Measurements from ENCODE around the gene SLC8B1. TPM values are rescaled to one million over a fixed set of nuclear protein-coding genes. Genes with fewer than 3 reads are reported as not detected.

The SLC8B1 gene
- total and polyA plus RNA-seq, 2 donors from 2014 or later, result 18.6 to 61.5 TPM

DNA sequence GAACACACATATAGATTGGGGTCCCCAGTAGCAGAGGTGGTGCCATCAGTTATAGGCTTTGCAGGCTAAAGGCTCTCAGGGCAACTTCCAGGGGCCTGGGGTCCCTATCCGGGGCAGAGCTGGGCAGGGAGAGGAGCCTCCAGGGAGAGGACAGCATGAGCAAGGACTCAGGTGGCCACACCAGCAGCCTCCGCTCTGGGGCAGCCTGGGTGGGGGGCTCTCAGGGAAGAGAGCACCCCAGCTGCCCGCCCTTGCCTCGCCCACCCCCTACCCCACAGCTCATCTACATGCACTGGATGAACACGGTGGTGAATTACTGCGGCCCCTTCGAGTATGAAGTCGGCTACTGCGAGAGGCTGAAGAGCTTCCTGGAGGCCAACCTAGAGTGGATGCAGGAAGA is 37.5 kb upstream of the SLC8B1 start:
- FAIRE-seq, result no peak

GRCh38 chr12:113371808-113372207 is 36.9 kb upstream of the SLC8B1 start:
- no peak overlapping the region for H3K9ac ChIP-seq (ENCODE audit: low read length in 3 of 3)
- DNase-seq (no peak), FAIRE-seq (no peak)
- H3K27me3 ChIP-seq (ENCODE audit: control insufficient read depth, insufficient read depth, low read length), result no peaks in the 10 kb centered on the region
- H3K4me3 ChIP-seq (ENCODE audit: low read length in 3 of 3), result no peak overlapping the region
- no peaks in the 10 kb centered on the region for H3K4me1 ChIP-seq (ENCODE audit: control insufficient read depth in 2 of 3, insufficient read depth in 2 of 3, low read depth in 1 of 3, low read length in 3 of 3)
- TF ChIP-seq CTCF (IDR thresholded peaks at IDR 0.05; ENCODE audit: borderline replicate concordance, extremely low read depth, insufficient read depth), result no peak
- intact Hi-C loops (cut with DNase I), result no loop called here
- H3K9me3 ChIP-seq (ENCODE audit: control insufficient read depth in 2 of 3, insufficient read depth in 1 of 3, low read length in 3 of 3), result no peaks in the 10 kb centered on the region
- no peak overlapping the region for H3K27ac ChIP-seq (ENCODE audit: low read depth in 2 of 2, low read length in 2 of 2)
- H3K36me3 ChIP-seq (ENCODE audit: control insufficient read depth in 2 of 3, insufficient read depth in 3 of 3, low read length in 3 of 3), result peaks cover 0 to 19% (median 4%) of the 10 kb centered on the region in 3 donors

More for the DNA sequence above, 37.5 kb upstream of the SLC8B1 start:
- Histone ChIP-seq H3K9ac (ENCODE audit: low read length in 3 of 3) (no peak overlapping the region), H3K9me3 (ENCODE audit: control insufficient read depth in 2 of 3, insufficient read depth in 1 of 3, low read length in 3 of 3) (no peaks in the 10 kb centered on the region), H3K4me1 (ENCODE audit: control insufficient read depth in 2 of 3, insufficient read depth in 2 of 3, low read depth in 1 of 3, low read length in 3 of 3) (no peaks in the 10 kb centered on the region), H3K27ac (ENCODE audit: low read depth in 2 of 2, low read length in 2 of 2) (no peak overlapping the region), H3K27me3 (ENCODE audit: control insufficient read depth, insufficient read depth, low read length) (no peaks in the 10 kb centered on the region), H3K4me3 (ENCODE audit: low read length in 3 of 3) (no peak overlapping the region), H3K36me3 (ENCODE audit: control insufficient read depth in 2 of 3, insufficient read depth in 3 of 3, low read length in 3 of 3) (peaks cover 0 to 19% (median 4%) of the 10 kb centered on the region in 3 donors)
- no peak for DNase-seq
- intact Hi-C loops (cut with DNase I), result no loop called here
- TF ChIP-seq CTCF (IDR thresholded peaks at IDR 0.05; ENCODE audit: borderline replicate concordance, extremely low read depth, insufficient read depth), result no peak

GRCh38 chr12:113370923-113371682 is 36.2 kb upstream of the SLC8B1 start:
- peaks cover 0 to 19% (median 0%) of the 10 kb centered on the region in 3 donors for H3K36me3 ChIP-seq (ENCODE audit: control insufficient read depth in 2 of 3, insufficient read depth in 3 of 3, low read length in 3 of 3)
- no peaks in the 10 kb centered on the region for H3K27me3 ChIP-seq (ENCODE audit: control insufficient read depth, insufficient read depth, low read length)
- no peaks in the 10 kb centered on the region for H3K9me3 ChIP-seq (ENCODE audit: control insufficient read depth in 2 of 3, insufficient read depth in 1 of 3, low read length in 3 of 3)
- no peak for TF ChIP-seq CTCF (IDR thresholded peaks at IDR 0.05; ENCODE audit: borderline replicate concordance, extremely low read depth, insufficient read depth)
- no peak for FAIRE-seq
- intact Hi-C loops (cut with DNase I), result no loop called here
- no peak overlapping the region for H3K4me3 ChIP-seq (ENCODE audit: low read length in 3 of 3)
- DNase-seq, result no peak
- H3K4me1 ChIP-seq (ENCODE audit: control insufficient read depth in 2 of 3, insufficient read depth in 2 of 3, low read depth in 1 of 3, low read length in 3 of 3), result no peaks in the 10 kb centered on the region
- H3K27ac ChIP-seq (ENCODE audit: low read depth in 2 of 2, low read length in 2 of 2), result no peak overlapping the region
- H3K9ac ChIP-seq (ENCODE audit: low read length in 3 of 3), result no peak overlapping the region
